HEK293 (cell line): ENCODE data around the gene GCAT.

Source experiments
- GLIS1 ChIP-seq: fragments of 450-650 bp; formaldehyde crosslinking; IDR thresholded peaks from 2 replicates; pipeline ENCODE4 v1.5.1; 2016; ENCODE audit warnings: missing biosample characterization, missing genetic modification characterization
- OVOL3 ChIP-seq: fragments of 450-650 bp; formaldehyde crosslinking; IDR thresholded peaks from 2 replicates; pipeline ENCODE4 v1.5.1; 2016; ENCODE audit warnings: missing biosample characterization, missing genetic modification characterization
- TRIM28 ChIP-seq: IDR thresholded peaks from 2 replicates; pipeline ENCODE4 v1.6.1; 2011; ENCODE audit warnings: low read length, control low read depth, borderline replicate concordance
- ZBTB48 ChIP-seq: fragments of 450-650 bp; formaldehyde crosslinking; IDR thresholded peaks from 2 replicates; pipeline ENCODE4 v1.5.1; 2016; ENCODE audit warnings: missing biosample characterization, missing genetic modification characterization
- ZNF112 ChIP-seq: fragments of 450-650 bp; formaldehyde crosslinking; IDR thresholded peaks from 2 replicates; pipeline ENCODE4 v1.5.0; 2017; ENCODE audit warnings: missing biosample characterization, missing genetic modification characterization
- ZNF121 ChIP-seq: fragments of 450-650 bp; formaldehyde crosslinking; IDR thresholded peaks from 2 replicates; pipeline ENCODE4 v1.5.1; 2016; ENCODE audit warnings: missing biosample characterization, missing genetic modification characterization
- ZNF146 ChIP-seq: fragments of 450-650 bp; formaldehyde crosslinking; IDR thresholded peaks from 2 replicates; pipeline ENCODE4 v1.5.1; 2016; ENCODE audit warnings: missing biosample characterization, missing genetic modification characterization
- ZNF2 ChIP-seq: fragments of 450-650 bp; formaldehyde crosslinking; IDR thresholded peaks from 2 replicates; pipeline ENCODE4 v1.5.1; 2016; ENCODE audit warnings: missing biosample characterization, missing genetic modification characterization
- ZNF221 ChIP-seq: fragments of 450-650 bp; formaldehyde crosslinking; IDR thresholded peaks from 2 replicates; pipeline ENCODE4 v1.5.1; 2017; ENCODE audit warnings: missing biosample characterization, missing genetic modification characterization, borderline replicate concordance
- ZNF335 ChIP-seq: fragments of 450-650 bp; formaldehyde crosslinking; conservative IDR thresholded peaks from 2 replicates; pipeline ENCODE4 v1.5.1; 2016; ENCODE audit warnings: missing biosample characterization, missing genetic modification characterization
- ZNF423 ChIP-seq: fragments of 450-650 bp; formaldehyde crosslinking; IDR thresholded peaks from 2 replicates; pipeline ENCODE4 v1.5.1; 2016; ENCODE audit warnings: missing biosample characterization, missing genetic modification characterization
- ZNF521 ChIP-seq: fragments of 450-650 bp; formaldehyde crosslinking; IDR thresholded peaks from 2 replicates; pipeline ENCODE4 v1.5.1; 2017; ENCODE audit warnings: missing biosample characterization, mild to moderate bottlenecking, missing genetic modification characterization
- ZNF558 ChIP-seq: fragments of 450-650 bp; formaldehyde crosslinking; IDR thresholded peaks from 2 replicates; pipeline ENCODE4 v1.5.1; 2016; ENCODE audit warnings: missing biosample characterization, missing genetic modification characterization
- ZNF664 ChIP-seq: fragments of 450-650 bp; formaldehyde crosslinking; IDR thresholded peaks from 2 replicates; pipeline ENCODE4 v1.5.1; 2016; ENCODE audit warnings: missing biosample characterization, missing genetic modification characterization
- ZNF768 ChIP-seq: fragments of 450-650 bp; formaldehyde crosslinking; IDR thresholded peaks from 2 replicates; pipeline ENCODE4 v1.5.1; 2018; ENCODE audit warnings: missing biosample characterization, mild to moderate bottlenecking, missing genetic modification characterization
- ZNF791 ChIP-seq: fragments of 450-650 bp; formaldehyde crosslinking; IDR thresholded peaks from 2 replicates; pipeline ENCODE4 v1.5.1; 2016; ENCODE audit warnings: missing biosample characterization, missing genetic modification characterization
- ZNF792 ChIP-seq: fragments of 450-650 bp; formaldehyde crosslinking; IDR thresholded peaks from 2 replicates; pipeline ENCODE4 v1.5.1; 2016; ENCODE audit warnings: missing biosample characterization, missing genetic modification characterization
- TF ChIP-seq, protein P1 (sequence below): fragments of 450-650 bp; formaldehyde crosslinking; IDR thresholded peaks from 2 replicates; pipeline ENCODE4 v1.5.1; 2016; ENCODE audit warnings: missing biosample characterization, missing genetic modification characterization
- TF ChIP-seq, protein P2 (sequence below): fragments of 450-650 bp; formaldehyde crosslinking; IDR thresholded peaks from 2 replicates; pipeline ENCODE4 v1.5.1; 2016; ENCODE audit warnings: missing biosample characterization, missing genetic modification characterization
- TF ChIP-seq, protein P3 (sequence below): fragments of 450-650 bp; formaldehyde crosslinking; IDR thresholded peaks from 2 replicates; pipeline ENCODE4 v1.5.1; 2016; ENCODE audit warnings: missing biosample characterization, missing genetic modification characterization
- TF ChIP-seq, protein P4 (sequence below): fragments of 450-650 bp; formaldehyde crosslinking; IDR thresholded peaks from 2 replicates; pipeline ENCODE4 v1.5.1; 2017; ENCODE audit warnings: missing biosample characterization, missing genetic modification characterization
- TF ChIP-seq, protein P5 (sequence below): fragments of 450-650 bp; formaldehyde crosslinking; IDR thresholded peaks from 2 replicates; pipeline ENCODE4 v1.5.1; 2016; ENCODE audit warnings: missing biosample characterization, missing genetic modification characterization
- TF ChIP-seq, protein P6 (sequence below): fragments of 450-650 bp; formaldehyde crosslinking; IDR thresholded peaks from 2 replicates; pipeline ENCODE4 v1.5.0; 2017; ENCODE audit warnings: missing biosample characterization, missing genetic modification characterization, borderline replicate concordance

Gene GCAT

DNA sequence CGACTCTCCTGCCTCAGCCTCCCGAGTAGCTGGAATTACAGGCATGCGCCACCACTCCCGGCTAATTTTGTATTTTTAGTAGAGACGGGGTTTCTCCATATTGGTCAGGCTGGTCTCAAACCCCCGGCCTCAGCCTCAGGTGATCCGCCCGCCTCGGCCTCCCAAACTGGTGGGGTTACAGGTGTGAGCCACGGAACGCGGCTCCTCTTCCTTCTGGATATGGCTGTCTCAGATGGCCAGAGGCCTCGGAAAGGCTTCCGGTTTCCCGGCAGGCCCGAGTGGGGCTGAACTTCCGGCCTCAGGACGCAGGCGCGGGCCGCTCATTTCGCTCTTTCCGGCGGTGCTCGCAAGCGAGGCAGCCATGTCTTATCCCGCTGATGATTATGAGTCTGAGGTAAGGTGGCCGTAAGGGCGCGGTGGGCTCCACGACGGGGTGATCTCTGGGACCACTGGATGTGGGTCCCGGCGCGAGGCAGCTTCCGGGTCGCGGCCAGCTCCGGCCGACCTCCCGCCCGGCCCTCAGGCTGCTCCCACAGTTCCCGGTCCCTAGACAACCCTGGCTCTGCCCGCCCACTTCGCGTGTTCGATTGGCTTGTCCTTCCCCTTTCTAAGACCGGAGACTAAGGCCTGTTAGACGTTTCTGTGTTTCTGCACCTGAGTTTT is 41.5 kb downstream of the GCAT start, which contains the start of gene EIF3L (continued):
- TF ChIP-seq, protein P1, sequence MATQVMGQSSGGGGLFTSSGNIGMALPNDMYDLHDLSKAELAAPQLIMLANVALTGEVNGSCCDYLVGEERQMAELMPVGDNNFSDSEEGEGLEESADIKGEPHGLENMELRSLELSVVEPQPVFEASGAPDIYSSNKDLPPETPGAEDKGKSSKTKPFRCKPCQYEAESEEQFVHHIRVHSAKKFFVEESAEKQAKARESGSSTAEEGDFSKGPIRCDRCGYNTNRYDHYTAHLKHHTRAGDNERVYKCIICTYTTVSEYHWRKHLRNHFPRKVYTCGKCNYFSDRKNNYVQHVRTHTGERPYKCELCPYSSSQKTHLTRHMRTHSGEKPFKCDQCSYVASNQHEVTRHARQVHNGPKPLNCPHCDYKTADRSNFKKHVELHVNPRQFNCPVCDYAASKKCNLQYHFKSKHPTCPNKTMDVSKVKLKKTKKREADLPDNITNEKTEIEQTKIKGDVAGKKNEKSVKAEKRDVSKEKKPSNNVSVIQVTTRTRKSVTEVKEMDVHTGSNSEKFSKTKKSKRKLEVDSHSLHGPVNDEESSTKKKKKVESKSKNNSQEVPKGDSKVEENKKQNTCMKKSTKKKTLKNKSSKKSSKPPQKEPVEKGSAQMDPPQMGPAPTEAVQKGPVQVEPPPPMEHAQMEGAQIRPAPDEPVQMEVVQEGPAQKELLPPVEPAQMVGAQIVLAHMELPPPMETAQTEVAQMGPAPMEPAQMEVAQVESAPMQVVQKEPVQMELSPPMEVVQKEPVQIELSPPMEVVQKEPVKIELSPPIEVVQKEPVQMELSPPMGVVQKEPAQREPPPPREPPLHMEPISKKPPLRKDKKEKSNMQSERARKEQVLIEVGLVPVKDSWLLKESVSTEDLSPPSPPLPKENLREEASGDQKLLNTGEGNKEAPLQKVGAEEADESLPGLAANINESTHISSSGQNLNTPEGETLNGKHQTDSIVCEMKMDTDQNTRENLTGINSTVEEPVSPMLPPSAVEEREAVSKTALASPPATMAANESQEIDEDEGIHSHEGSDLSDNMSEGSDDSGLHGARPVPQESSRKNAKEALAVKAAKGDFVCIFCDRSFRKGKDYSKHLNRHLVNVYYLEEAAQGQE (tag by site-specific recombination) = no peak
- TF ChIP-seq ZNF792 (tag by site-specific recombination) = no peak
- no peak for TF ChIP-seq ZNF768
- TF ChIP-seq ZNF2 (tag by site-specific recombination) = 0 out of 2 replicates have a peak, but pooled peaks have one; percentile 67
- no peak for TF ChIP-seq TRIM28
- TF ChIP-seq, protein P2, sequence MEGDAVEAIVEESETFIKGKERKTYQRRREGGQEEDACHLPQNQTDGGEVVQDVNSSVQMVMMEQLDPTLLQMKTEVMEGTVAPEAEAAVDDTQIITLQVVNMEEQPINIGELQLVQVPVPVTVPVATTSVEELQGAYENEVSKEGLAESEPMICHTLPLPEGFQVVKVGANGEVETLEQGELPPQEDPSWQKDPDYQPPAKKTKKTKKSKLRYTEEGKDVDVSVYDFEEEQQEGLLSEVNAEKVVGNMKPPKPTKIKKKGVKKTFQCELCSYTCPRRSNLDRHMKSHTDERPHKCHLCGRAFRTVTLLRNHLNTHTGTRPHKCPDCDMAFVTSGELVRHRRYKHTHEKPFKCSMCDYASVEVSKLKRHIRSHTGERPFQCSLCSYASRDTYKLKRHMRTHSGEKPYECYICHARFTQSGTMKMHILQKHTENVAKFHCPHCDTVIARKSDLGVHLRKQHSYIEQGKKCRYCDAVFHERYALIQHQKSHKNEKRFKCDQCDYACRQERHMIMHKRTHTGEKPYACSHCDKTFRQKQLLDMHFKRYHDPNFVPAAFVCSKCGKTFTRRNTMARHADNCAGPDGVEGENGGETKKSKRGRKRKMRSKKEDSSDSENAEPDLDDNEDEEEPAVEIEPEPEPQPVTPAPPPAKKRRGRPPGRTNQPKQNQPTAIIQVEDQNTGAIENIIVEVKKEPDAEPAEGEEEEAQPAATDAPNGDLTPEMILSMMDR = no peak
- TF ChIP-seq, protein P3, sequence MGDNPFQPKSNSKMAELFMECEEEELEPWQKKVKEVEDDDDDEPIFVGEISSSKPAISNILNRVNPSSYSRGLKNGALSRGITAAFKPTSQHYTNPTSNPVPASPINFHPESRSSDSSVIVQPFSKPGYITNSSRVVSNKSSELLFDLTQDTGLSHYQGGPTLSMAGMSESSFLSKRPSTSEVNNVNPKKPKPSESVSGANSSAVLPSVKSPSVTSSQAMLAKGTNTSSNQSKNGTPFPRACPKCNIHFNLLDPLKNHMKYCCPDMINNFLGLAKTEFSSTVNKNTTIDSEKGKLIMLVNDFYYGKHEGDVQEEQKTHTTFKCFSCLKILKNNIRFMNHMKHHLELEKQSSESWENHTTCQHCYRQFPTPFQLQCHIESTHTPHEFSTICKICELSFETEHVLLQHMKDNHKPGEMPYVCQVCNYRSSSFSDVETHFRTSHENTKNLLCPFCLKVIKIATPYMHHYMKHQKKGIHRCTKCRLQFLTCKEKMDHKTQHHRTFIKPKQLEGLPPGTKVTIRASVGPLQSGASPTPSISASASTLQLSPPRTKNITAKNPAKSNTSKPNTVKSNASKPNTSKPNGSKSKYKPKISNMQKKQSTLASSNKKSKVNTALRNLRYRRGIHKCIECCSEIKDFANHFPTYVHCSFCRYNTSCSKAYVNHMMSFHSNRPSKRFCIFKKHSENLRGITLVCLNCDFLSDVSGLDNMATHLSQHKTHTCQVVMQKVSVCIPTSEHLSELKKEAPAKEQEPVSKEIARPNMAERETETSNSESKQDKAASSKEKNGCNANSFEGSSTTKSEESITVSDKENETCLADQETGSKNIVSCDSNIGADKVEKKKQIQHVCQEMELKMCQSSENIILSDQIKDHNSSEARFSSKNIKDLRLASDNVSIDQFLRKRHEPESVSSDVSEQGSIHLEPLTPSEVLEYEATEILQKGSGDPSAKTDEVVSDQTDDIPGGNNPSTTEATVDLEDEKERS (tag by site-specific recombination) = peak; percentile 7; the same call in 1 of the 2 replicates
- no peak for TF ChIP-seq ZNF558 (tag by site-specific recombination)
- TF ChIP-seq ZNF112 = no peak
- TF ChIP-seq, protein P4, sequence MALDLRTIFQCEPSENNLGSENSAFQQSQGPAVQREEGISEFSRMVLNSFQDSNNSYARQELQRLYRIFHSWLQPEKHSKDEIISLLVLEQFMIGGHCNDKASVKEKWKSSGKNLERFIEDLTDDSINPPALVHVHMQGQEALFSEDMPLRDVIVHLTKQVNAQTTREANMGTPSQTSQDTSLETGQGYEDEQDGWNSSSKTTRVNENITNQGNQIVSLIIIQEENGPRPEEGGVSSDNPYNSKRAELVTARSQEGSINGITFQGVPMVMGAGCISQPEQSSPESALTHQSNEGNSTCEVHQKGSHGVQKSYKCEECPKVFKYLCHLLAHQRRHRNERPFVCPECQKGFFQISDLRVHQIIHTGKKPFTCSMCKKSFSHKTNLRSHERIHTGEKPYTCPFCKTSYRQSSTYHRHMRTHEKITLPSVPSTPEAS (tag by site-specific recombination) = peak; percentile 32; the same call in 1 of the 2 replicates
- TF ChIP-seq ZNF221 (tag by site-specific recombination) = no peak
- TF ChIP-seq ZBTB48 (tag by site-specific recombination) = peak; percentile 96
- TF ChIP-seq, protein P5, sequence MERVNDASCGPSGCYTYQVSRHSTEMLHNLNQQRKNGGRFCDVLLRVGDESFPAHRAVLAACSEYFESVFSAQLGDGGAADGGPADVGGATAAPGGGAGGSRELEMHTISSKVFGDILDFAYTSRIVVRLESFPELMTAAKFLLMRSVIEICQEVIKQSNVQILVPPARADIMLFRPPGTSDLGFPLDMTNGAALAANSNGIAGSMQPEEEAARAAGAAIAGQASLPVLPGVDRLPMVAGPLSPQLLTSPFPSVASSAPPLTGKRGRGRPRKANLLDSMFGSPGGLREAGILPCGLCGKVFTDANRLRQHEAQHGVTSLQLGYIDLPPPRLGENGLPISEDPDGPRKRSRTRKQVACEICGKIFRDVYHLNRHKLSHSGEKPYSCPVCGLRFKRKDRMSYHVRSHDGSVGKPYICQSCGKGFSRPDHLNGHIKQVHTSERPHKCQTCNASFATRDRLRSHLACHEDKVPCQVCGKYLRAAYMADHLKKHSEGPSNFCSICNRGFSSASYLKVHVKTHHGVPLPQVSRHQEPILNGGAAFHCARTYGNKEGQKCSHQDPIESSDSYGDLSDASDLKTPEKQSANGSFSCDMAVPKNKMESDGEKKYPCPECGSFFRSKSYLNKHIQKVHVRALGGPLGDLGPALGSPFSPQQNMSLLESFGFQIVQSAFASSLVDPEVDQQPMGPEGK (tag by site-specific recombination) = peak; percentile 49; the same call in 1 of the 2 replicates
- peak; percentile 67 for TF ChIP-seq ZNF335 (tag by site-specific recombination)
- TF ChIP-seq GLIS1 (tag by site-specific recombination) = 0 out of 2 replicates have a peak, but pooled peaks have one; percentile 11
- no peak for TF ChIP-seq ZNF423 (tag by site-specific recombination)
- peak; percentile 80; the same call in 1 of the 2 replicates for TF ChIP-seq ZNF121 (tag by site-specific recombination)
- TF ChIP-seq ZNF146 (tag by site-specific recombination) = no peak
- no peak for TF ChIP-seq ZNF664
- TF ChIP-seq, protein P6, sequence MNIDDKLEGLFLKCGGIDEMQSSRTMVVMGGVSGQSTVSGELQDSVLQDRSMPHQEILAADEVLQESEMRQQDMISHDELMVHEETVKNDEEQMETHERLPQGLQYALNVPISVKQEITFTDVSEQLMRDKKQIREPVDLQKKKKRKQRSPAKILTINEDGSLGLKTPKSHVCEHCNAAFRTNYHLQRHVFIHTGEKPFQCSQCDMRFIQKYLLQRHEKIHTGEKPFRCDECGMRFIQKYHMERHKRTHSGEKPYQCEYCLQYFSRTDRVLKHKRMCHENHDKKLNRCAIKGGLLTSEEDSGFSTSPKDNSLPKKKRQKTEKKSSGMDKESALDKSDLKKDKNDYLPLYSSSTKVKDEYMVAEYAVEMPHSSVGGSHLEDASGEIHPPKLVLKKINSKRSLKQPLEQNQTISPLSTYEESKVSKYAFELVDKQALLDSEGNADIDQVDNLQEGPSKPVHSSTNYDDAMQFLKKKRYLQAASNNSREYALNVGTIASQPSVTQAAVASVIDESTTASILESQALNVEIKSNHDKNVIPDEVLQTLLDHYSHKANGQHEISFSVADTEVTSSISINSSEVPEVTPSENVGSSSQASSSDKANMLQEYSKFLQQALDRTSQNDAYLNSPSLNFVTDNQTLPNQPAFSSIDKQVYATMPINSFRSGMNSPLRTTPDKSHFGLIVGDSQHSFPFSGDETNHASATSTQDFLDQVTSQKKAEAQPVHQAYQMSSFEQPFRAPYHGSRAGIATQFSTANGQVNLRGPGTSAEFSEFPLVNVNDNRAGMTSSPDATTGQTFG (tag by site-specific recombination) = no peak
- TF ChIP-seq ZNF521 (tag by site-specific recombination) = no peak
- TF ChIP-seq ZNF791 = no peak
- no peak for TF ChIP-seq OVOL3 (tag by site-specific recombination)
